B cell (primary cell): ENCODE data around the gene ERI2. TPM values are rescaled to one million over a fixed set of nuclear protein-coding genes. Genes with fewer than 3 reads are reported as not detected.

ENCODE experiments used
- ATAC-seq: fragments of 200-7000 bp; cut with Tn5 transposase; one replicate; pipeline ENCODE4 v1.10.0; 2021; ENCODE audit warnings: low read depth, mild to moderate bottlenecking, moderate number of reproducible peaks, moderate library complexity
- CTCF ChIA-PET: fragments of 350-600 bp; sonication (Branson Sonifier 250); formaldehyde crosslinking; loops from one replicate; lab custom pipeline; 2021; ENCODE audit warnings: antibody characterized with exemption, inconsistent platforms; lab: Charles Lee
- POLR2A ChIA-PET: fragments of 350-600 bp; sonication (Branson Sonifier 250); formaldehyde crosslinking; loops from one replicate; lab custom pipeline; 2021; ENCODE audit warnings: antibody characterized with exemption; lab: Charles Lee
- DNase-seq: peaks from one replicate; pipeline ENCODE4 v3.0.0; 2013
- H2AFZ ChIP-seq: 2 replicates; pipeline ENCODE4 v1.6.1; 2012; ENCODE audit warnings: mild to moderate bottlenecking, low read depth, low read length; ENCODE audit not compliant: insufficient read depth, poor library complexity, severe bottlenecking
- H3K27ac ChIP-seq, 2 donors: 1 replicate in 1 of 2; 2 replicates in 1 of 2; pipeline ENCODE4 v1.5.1; 2012 to 2013; ENCODE audit warnings: low read length in 2 of 2, mild to moderate bottlenecking in 2 of 2, moderate library complexity in 1 of 2
- H3K27me3 ChIP-seq, 4 experiments: fragments of 200-600 bp in 1 of 4; sonication (generic) in 1 of 4; replicated peaks in 1 of 4; 1 replicate in 2 of 4; 2 replicates in 2 of 4; pipeline versions ENCODE4 v1.6.1 to v1.7.0; 2013 to 2016; ENCODE audit warnings: low read length in 3 of 4, mild to moderate bottlenecking in 2 of 4, mixed read lengths in 1 of 4, moderate library complexity in 1 of 4; ENCODE audit not compliant: insufficient read depth in 4 of 4, control insufficient read depth in 3 of 4; ENCODE audit errors: control extremely low read depth in 1 of 4
- H3K36me3 ChIP-seq, 2 experiments: replicated peaks in 1 of 2; 1 replicate in 1 of 2; 2 replicates in 1 of 2; pipeline versions ENCODE4 v1.6.1 to v1.7.1; 2013; ENCODE audit warnings: low read length in 1 of 2; ENCODE audit not compliant: insufficient read depth in 2 of 2, control insufficient read depth in 1 of 2; ENCODE audit errors: control extremely low read depth in 1 of 2, extremely low read depth in 1 of 2
- H3K4me1 ChIP-seq, 2 donors: fragments of 200-600 bp in 1 of 2; sonication (generic) in 1 of 2; 1 replicate in 1 of 2; 2 replicates in 1 of 2; pipeline versions ENCODE4 v1.5.1 to v1.6.1; 2013 to 2017; ENCODE audit warnings: low read length in 2 of 2; ENCODE audit not compliant: control insufficient read depth in 2 of 2, insufficient read depth in 2 of 2
- H3K4me2 ChIP-seq: replicated peaks from 2 replicates; pipeline ENCODE3; 2012; ENCODE audit warnings: mild to moderate bottlenecking, low read depth, low read length; ENCODE audit not compliant: poor library complexity, severe bottlenecking
- H3K4me3 ChIP-seq, 5 experiments: fragments of 200-600 bp in 1 of 5; sonication (generic) in 1 of 5; 1 replicate in 3 of 5; 2 replicates in 2 of 5; pipeline versions ENCODE4 v1.5.1 to v1.7.0; 2011 to 2016; ENCODE audit warnings: low read length in 4 of 5, mild to moderate bottlenecking in 4 of 5, low read depth in 2 of 5, control low read depth in 1 of 5, moderate library complexity in 1 of 5; ENCODE audit not compliant: insufficient read depth in 1 of 5; ENCODE audit errors: control extremely low read depth in 1 of 5, extremely low read depth in 1 of 5
- H3K79me2 ChIP-seq: fragments of 200-600 bp; sonication (generic); one replicate; pipeline ENCODE4 v1.6.0; 2016; ENCODE audit warnings: low read length; ENCODE audit not compliant: control insufficient read depth, insufficient read depth
- H3K9ac ChIP-seq: fragments of 200-600 bp; sonication (generic); 2 replicates; pipeline ENCODE4 v1.6.1; 2017; ENCODE audit warnings: mild to moderate bottlenecking, low read length, moderate library complexity
- H3K9me3 ChIP-seq, 3 donors: one replicate each; pipeline versions ENCODE4 v1.6.1 to v1.7.1; 2013; ENCODE audit warnings: low read length in 2 of 3; ENCODE audit not compliant: control insufficient read depth in 2 of 3, insufficient read depth in 1 of 3; ENCODE audit errors: control extremely low read depth in 1 of 3
- H4K20me1 ChIP-seq: 2 replicates; pipeline ENCODE4 v1.6.0; 2012; ENCODE audit warnings: mild to moderate bottlenecking, low read length; ENCODE audit not compliant: insufficient read depth, control insufficient read depth, poor library complexity, severe bottlenecking
- H3K27ac Mint-ChIP-seq: one replicate; pipeline ENCODE4 v1.8.0; 2021; ENCODE audit warnings: mixed read lengths
- H3K27me3 Mint-ChIP-seq: one replicate; pipeline ENCODE4 v1.8.0; 2021; ENCODE audit warnings: mixed read lengths
- H3K4me1 Mint-ChIP-seq: one replicate; pipeline ENCODE4 v1.8.0; 2021; ENCODE audit warnings: mixed read lengths
- H3K4me3 Mint-ChIP-seq: one replicate; pipeline ENCODE4 v1.8.0; 2021; ENCODE audit warnings: mixed read lengths
- H3K9me3 Mint-ChIP-seq: one replicate; pipeline ENCODE4 v1.8.0; 2022; ENCODE audit warnings: mixed read lengths; ENCODE audit not compliant: insufficient read depth
- EZH2 ChIP-seq: IDR thresholded peaks from 2 replicates; pipeline ENCODE4 v1.6.1; 2012; ENCODE audit warnings: borderline replicate concordance, low read depth, mild to moderate bottlenecking, moderate library complexity, low read length; ENCODE audit not compliant: insufficient read depth, poor library complexity, severe bottlenecking
- WGBS: methylation state at CpG from one replicate; pipeline ENCODE4 v1.1.5; 2013; ENCODE audit warnings: missing lambda C conversion rate; ENCODE audit not compliant: insufficient coverage; 5-methylcytosine and 5-hydroxymethylcytosine counted together
- intact Hi-C: fragments of 100-400 bp; cut with micrococcal nuclease; formaldehyde crosslinking; loops from one replicate; pipeline ENCODE4 v1.10.0; 2022
- polyA plus RNA-seq: library from polyadenylated mRNA; depleted of rRNA; stranded (reverse); fragments of >200 nt; gene quantifications from 2 replicates; pipeline ENCODE4 v1.2.3, GENCODE V29; 2012
- total RNA-seq, 2 donors: library from RNA; stranded (reverse); fragments of 120-200 nt in 1 of 2; gene quantifications; 1 replicate in 1 of 2; 2 replicates in 1 of 2; pipeline versions ENCODE4 v1.2.3 to v1.2.4, GENCODE V29; 2013 to 2022
- TF ChIP-seq, protein P1 (sequence below): fragments of 200-600 bp; IDR thresholded peaks from one replicate; pipeline ENCODE4 v1.8.0; 2022; ENCODE audit warnings: antibody characterized with exemption, mild to moderate bottlenecking

ERI2 gene
- total and polyA plus RNA-seq, 2 donors (not counting 1 experiment from before 2014, with no cell fraction given) = 1.6 to 4.9 TPM

GRCh38 chr16:20814784-20815183 lies 8.5 kb upstream of the ERI2 start:
- Histone ChIP-seq H3K4me1 (no peaks in the 10 kb centered on the region), H3K9me3 (no peaks in the 10 kb centered on the region), H3K27me3 (no peaks in the 10 kb centered on the region), H3K27ac (no peak overlapping the region), H2AFZ (peak overlapping the region; percentile 45), H4K20me1 (no peaks in the 10 kb centered on the region), H3K9ac (no peak overlapping the region), H3K4me3 (no peak overlapping the region), H3K36me3 (no peaks in the 10 kb centered on the region), H3K79me2 (no peaks in the 10 kb centered on the region), H3K4me2 (no peak overlapping the region)
- TF ChIP-seq EZH2 = no peak
- TF ChIP-seq, protein P1, sequence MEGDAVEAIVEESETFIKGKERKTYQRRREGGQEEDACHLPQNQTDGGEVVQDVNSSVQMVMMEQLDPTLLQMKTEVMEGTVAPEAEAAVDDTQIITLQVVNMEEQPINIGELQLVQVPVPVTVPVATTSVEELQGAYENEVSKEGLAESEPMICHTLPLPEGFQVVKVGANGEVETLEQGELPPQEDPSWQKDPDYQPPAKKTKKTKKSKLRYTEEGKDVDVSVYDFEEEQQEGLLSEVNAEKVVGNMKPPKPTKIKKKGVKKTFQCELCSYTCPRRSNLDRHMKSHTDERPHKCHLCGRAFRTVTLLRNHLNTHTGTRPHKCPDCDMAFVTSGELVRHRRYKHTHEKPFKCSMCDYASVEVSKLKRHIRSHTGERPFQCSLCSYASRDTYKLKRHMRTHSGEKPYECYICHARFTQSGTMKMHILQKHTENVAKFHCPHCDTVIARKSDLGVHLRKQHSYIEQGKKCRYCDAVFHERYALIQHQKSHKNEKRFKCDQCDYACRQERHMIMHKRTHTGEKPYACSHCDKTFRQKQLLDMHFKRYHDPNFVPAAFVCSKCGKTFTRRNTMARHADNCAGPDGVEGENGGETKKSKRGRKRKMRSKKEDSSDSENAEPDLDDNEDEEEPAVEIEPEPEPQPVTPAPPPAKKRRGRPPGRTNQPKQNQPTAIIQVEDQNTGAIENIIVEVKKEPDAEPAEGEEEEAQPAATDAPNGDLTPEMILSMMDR = no peak
- no peaks in the 10 kb centered on the region for H3K4me1 Mint-ChIP-seq
- intact Hi-C loops = no loop called here
- CTCF ChIA-PET = no interaction called here
- no peaks in the 10 kb centered on the region for H3K9me3 Mint-ChIP-seq
- no peaks in the 10 kb centered on the region for H3K27me3 Mint-ChIP-seq
- WGBS = no CpG with 5 or more reads among the region's 4 CpGs
- no peak overlapping the region for H3K27ac Mint-ChIP-seq
- no peak overlapping the region for H3K4me3 Mint-ChIP-seq
- ATAC-seq (no peak), DNase-seq (no peak)
- POLR2A ChIA-PET = no interaction called here

DNA sequence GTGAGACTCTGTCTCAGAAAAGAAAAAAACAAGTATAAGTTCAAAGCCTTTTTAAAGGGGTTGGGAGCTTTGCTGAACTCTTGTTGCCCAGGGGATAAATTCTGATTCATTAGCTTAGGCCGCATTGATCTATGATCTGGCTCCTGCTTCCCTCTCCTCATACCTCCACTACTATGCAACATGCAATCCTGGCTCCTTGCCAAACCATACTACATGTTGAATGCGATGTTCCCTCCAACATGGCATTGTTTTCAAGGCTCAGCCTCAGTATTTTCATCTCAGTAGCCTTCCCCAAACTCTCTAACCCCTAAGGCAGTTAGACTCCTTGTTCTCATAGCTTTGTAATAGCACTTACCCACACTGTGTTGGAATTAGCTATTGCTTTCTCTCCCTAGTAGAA lies 6.2 kb upstream of the ERI2 start:
- peaks cover 1 to 3% of the 10 kb centered on the region in 2 donors for H3K4me1 ChIP-seq
- Mint-ChIP-seq H3K4me3 (no peak overlapping the region), H3K4me1 (peaks cover 5% of the 10 kb centered on the region), H3K9me3 (no peaks in the 10 kb centered on the region), H3K27ac (no peak overlapping the region), H3K27me3 (no peaks in the 10 kb centered on the region)
- 67% methylated on average over 2 of the region's 2 CpGs for WGBS
- H3K36me3 ChIP-seq = no peaks in the 10 kb centered on the region
- no peak overlapping the region for H3K9ac ChIP-seq
- DNase-seq = no peak
- no peak overlapping the region for H3K4me2 ChIP-seq
- H3K27me3 ChIP-seq = no peaks in the 10 kb centered on the region
- no peak for ATAC-seq
- TF ChIP-seq, protein P1 = no peak
- no peak for TF ChIP-seq EZH2
- H3K9me3 ChIP-seq = no peaks in the 10 kb centered on the region
- no peak overlapping the region for H3K27ac ChIP-seq
- ChIA-PET POLR2A (no interaction called here), CTCF (interaction anchor here (1.7 kb wide), 1 partner anchor 38 kb away, joined by 5 read pairs; no protein-coding TSS in a partner anchor)
- H3K79me2 ChIP-seq = no peaks in the 10 kb centered on the region
- H3K4me3 ChIP-seq = no peak overlapping the region
- intact Hi-C loops = no loop called here
- no peak overlapping the region for H2AFZ ChIP-seq
- no peaks in the 10 kb centered on the region for H4K20me1 ChIP-seq
